Endothelial cell of umbilical vein (primary cell): Measurements from ENCODE around the gene NEUROG1.

Source experiments
- EZH2 ChIP-seq: IDR thresholded peaks from 2 replicates; pipeline ENCODE4 v1.6.1; 2012; ENCODE audit warnings: borderline replicate concordance, low read depth, mild to moderate bottlenecking, moderate library complexity, low read length, inconsistent platforms; ENCODE audit not compliant: severe bottlenecking
- FOS ChIP-seq: IDR thresholded peaks from 2 replicates; pipeline ENCODE4 v1.6.1; 2011; ENCODE audit warnings: mild to moderate bottlenecking, low read length, moderate library complexity, borderline replicate concordance; ENCODE audit not compliant: insufficient read depth
- GATA2 ChIP-seq: IDR thresholded peaks from 2 replicates; pipeline ENCODE4 v1.7.0; 2011; ENCODE audit warnings: low read depth, mild to moderate bottlenecking, moderate library complexity, mixed read lengths, low read length; ENCODE audit not compliant: insufficient read length, insufficient read depth
- JUN ChIP-seq: IDR thresholded peaks from 2 replicates; pipeline ENCODE4 v1.6.1; 2011; ENCODE audit warnings: borderline replicate concordance, low read depth; ENCODE audit not compliant: insufficient read length, insufficient read depth
- MYC ChIP-seq: IDR thresholded peaks from one replicate; pipeline ENCODE4 v1.6.1; 2011; ENCODE audit warnings: mild to moderate bottlenecking, low read depth, low read length
- POLR2A ChIP-seq: IDR thresholded peaks from 2 replicates; pipeline ENCODE4 v1.6.1; 2012; ENCODE audit warnings: low read depth, mild to moderate bottlenecking, control low read depth, low read length
- POLR2AphosphoS5 ChIP-seq: IDR thresholded peaks from 2 replicates; pipeline ENCODE4 v1.6.1; 2012; ENCODE audit warnings: low read depth, mild to moderate bottlenecking, control low read depth, low read length, moderate library complexity; ENCODE audit not compliant: insufficient read depth
- TF ChIP-seq, protein P1 (sequence below), 2 donors: IDR thresholded peaks; 1 replicate in 1 of 2; 2 replicates in 1 of 2; pipeline ENCODE4 v1.5.1; 2011; ENCODE audit warnings: low read length in 2 of 2, mild to moderate bottlenecking in 2 of 2, moderate library complexity in 2 of 2, control low read depth in 1 of 2, inconsistent platforms in 1 of 2, low read depth in 1 of 2; ENCODE audit not compliant: insufficient read depth in 1 of 2; ENCODE audit errors: extremely low read depth in 1 of 2
- TF ChIP-seq, protein P2 (sequence below): IDR thresholded peaks from 2 replicates; pipeline ENCODE4 v1.6.1; 2011; ENCODE audit not compliant: insufficient read depth, insufficient read length

DNA sequence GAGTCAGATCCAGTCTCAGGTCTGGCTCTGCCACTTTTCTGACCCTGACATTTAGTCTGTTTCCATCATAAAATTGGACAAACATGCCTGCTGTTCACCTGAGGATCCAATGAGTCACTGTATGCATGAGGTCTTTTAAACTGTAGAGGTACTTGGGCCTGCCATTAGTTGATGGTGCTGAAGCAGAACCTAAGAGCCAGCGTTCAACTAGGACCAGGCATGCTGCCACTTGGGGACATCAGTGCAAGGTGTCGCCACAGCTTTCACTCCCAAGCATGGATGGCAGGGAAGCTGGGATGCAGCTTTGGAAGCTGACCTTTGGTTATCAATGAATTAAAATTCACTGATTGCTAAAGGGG is 37.1 kb downstream of the NEUROG1 start:
- TF ChIP-seq, protein P1, sequence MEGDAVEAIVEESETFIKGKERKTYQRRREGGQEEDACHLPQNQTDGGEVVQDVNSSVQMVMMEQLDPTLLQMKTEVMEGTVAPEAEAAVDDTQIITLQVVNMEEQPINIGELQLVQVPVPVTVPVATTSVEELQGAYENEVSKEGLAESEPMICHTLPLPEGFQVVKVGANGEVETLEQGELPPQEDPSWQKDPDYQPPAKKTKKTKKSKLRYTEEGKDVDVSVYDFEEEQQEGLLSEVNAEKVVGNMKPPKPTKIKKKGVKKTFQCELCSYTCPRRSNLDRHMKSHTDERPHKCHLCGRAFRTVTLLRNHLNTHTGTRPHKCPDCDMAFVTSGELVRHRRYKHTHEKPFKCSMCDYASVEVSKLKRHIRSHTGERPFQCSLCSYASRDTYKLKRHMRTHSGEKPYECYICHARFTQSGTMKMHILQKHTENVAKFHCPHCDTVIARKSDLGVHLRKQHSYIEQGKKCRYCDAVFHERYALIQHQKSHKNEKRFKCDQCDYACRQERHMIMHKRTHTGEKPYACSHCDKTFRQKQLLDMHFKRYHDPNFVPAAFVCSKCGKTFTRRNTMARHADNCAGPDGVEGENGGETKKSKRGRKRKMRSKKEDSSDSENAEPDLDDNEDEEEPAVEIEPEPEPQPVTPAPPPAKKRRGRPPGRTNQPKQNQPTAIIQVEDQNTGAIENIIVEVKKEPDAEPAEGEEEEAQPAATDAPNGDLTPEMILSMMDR (IDR thresholded peaks at IDR 0.05; ENCODE audit: extremely low read depth in 1 of 2, insufficient read depth in 1 of 2, low read depth in 1 of 2, low read length in 2 of 2), result no peak
- TF ChIP-seq JUN (no peak), EZH2 (no peak), FOS (no peak), POLR2A (no peak), POLR2AphosphoS5 (no peak), GATA2 (no peak), MYC (no peak)
- TF ChIP-seq, protein P2, sequence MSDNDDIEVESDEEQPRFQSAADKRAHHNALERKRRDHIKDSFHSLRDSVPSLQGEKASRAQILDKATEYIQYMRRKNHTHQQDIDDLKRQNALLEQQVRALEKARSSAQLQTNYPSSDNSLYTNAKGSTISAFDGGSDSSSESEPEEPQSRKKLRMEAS, result no peak
